ENCODE results near the gene GPR158.

DNA sequence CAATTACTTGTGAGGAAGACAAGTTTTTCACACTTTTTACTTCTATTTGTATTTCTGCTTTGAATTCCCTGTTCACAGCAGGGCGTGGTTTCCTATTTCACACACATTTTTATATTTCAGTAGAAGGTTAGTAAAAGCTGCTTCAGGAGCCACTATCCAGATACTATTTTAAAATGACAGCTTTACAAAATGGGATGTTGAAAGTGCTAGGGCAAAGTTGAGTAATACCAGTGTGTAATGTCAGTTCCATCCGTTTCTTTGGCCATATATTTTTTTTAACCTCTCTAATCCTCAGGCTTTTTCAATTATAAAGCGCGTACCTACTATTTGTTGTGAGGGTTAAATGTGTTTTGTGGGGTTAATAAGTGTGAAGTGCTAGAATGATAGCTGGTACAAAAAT is 276.6 kb downstream of the GPR158 start:
- TF ChIP-seq, protein P1, sequence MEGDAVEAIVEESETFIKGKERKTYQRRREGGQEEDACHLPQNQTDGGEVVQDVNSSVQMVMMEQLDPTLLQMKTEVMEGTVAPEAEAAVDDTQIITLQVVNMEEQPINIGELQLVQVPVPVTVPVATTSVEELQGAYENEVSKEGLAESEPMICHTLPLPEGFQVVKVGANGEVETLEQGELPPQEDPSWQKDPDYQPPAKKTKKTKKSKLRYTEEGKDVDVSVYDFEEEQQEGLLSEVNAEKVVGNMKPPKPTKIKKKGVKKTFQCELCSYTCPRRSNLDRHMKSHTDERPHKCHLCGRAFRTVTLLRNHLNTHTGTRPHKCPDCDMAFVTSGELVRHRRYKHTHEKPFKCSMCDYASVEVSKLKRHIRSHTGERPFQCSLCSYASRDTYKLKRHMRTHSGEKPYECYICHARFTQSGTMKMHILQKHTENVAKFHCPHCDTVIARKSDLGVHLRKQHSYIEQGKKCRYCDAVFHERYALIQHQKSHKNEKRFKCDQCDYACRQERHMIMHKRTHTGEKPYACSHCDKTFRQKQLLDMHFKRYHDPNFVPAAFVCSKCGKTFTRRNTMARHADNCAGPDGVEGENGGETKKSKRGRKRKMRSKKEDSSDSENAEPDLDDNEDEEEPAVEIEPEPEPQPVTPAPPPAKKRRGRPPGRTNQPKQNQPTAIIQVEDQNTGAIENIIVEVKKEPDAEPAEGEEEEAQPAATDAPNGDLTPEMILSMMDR (IDR thresholded peaks at IDR 0.05; ENCODE audit: insufficient read depth, low read length): no peak
- no peak for TF ChIP-seq POLR2AphosphoS5 (IDR thresholded peaks at IDR 0.05; ENCODE audit: low read depth)
- TF ChIP-seq, protein P2, sequence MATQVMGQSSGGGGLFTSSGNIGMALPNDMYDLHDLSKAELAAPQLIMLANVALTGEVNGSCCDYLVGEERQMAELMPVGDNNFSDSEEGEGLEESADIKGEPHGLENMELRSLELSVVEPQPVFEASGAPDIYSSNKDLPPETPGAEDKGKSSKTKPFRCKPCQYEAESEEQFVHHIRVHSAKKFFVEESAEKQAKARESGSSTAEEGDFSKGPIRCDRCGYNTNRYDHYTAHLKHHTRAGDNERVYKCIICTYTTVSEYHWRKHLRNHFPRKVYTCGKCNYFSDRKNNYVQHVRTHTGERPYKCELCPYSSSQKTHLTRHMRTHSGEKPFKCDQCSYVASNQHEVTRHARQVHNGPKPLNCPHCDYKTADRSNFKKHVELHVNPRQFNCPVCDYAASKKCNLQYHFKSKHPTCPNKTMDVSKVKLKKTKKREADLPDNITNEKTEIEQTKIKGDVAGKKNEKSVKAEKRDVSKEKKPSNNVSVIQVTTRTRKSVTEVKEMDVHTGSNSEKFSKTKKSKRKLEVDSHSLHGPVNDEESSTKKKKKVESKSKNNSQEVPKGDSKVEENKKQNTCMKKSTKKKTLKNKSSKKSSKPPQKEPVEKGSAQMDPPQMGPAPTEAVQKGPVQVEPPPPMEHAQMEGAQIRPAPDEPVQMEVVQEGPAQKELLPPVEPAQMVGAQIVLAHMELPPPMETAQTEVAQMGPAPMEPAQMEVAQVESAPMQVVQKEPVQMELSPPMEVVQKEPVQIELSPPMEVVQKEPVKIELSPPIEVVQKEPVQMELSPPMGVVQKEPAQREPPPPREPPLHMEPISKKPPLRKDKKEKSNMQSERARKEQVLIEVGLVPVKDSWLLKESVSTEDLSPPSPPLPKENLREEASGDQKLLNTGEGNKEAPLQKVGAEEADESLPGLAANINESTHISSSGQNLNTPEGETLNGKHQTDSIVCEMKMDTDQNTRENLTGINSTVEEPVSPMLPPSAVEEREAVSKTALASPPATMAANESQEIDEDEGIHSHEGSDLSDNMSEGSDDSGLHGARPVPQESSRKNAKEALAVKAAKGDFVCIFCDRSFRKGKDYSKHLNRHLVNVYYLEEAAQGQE (IDR thresholded peaks at IDR 0.05; ENCODE audit: insufficient replicate concordance, low read depth): no peak

Data from HL-60 (cell line).